Astrocyte of the hippocampus (primary cell): Measurements from ENCODE around the gene FXYD7.
"Not testable (repeated sequence)": the region's sequence is repeated elsewhere in the genome, so short reads cannot be mapped to it uniquely, and the experiment has no call there.

ENCODE experiments used
- DNase-seq: peaks from one replicate; pipeline ENCODE4 v3.0.0; 2011; ENCODE audit warnings: low read depth, low spot score

The FXYD7 gene

GRCh38 chr19:35165200-35166058, 22.4 kb downstream of the FXYD7 start:
- DNase-seq: no peak

DNA sequence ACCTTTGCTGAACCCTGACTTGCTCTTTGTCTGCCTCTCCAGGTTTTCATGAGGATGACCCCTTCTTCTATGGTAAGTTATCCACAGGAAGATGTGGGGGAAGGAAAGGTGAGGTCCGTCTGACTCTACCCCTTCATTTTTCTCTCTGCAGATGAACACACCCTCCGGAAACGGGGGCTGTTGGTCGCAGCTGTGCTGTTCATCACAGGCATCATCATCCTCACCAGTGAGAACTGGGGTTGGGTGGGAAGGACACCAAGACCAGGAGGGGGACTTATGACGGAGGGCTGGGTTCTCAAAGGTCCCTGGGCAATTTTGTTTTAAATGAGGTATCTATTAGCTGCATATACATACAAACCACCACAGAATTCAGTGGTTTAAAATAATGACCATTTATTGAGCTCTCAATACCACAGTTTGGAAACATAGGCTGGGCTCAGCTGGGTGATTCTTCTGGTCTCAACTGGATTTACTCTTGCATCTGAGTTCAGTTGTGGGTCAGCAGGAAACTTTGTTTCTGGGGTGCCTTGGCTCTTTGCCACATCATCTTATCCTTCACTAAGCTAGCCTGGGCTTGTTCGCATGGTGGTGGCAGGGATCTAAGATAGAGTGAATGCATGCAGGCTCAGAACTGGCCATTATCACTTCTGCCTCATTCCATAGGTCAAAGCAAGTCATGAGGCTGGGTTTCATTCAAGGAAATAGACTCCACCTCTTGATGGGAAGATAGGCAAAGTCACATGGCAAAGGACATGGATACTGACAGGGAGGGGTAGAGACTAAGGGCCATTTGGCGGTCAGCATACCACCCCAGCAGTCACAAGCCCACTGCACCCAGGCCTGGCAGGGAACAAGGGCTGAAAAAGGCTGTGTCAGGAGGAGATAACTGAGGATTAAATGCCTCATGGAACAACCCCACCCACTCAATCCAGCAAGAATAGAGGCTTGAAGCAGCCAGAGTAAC, 23.3 kb downstream of the FXYD7 start:
- DNase-seq: no peak

- DNase-seq: no peak
Observed at GRCh38 chr19:35167251-35168119, 24.4 kb downstream of the FXYD7 start.

DNA sequence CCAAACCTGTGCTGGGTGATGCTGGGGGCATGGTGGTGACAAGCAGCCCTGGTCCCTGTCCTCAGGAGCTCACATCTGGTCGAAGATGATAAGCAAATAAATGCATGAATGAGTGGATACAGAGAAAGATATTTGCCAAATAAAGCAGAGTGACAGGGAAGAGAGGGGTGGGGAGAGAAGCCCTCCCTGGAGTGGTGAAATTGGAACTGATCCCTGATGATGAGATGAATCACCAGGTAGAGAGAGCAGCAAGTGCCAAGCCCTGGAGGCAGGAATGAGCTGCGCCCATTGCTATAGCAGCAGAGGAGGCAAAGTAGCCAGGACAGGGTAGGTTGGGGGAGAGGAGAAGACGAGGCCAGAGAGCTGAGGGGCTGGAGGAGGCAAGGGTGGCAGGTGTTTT, 25.1 kb downstream of the FXYD7 start:
- DNase-seq: no peak

- no peak for DNase-seq
Observed at GRCh38 chr19:35169221-35169995, 26.4 kb downstream of the FXYD7 start.

GRCh38 chr19:35170359-35171061, 27.5 kb downstream of the FXYD7 start:
- no peak for DNase-seq

GRCh38 chr19:35171730-35172129, 28.7 kb downstream of the FXYD7 start:
- DNase-seq: no peak

- no peak for DNase-seq
Observed at GRCh38 chr19:35174226-35174625, 31.2 kb downstream of the FXYD7 start.

GRCh38 chr19:35176181-35176570, 33.1 kb downstream of the FXYD7 start:
- DNase-seq: no peak

GRCh38 chr19:35177377-35178274, 34.6 kb downstream of the FXYD7 start:
- no peak for DNase-seq

- DNase-seq: no peak
Observed at GRCh38 chr19:35178701-35179100, 35.6 kb downstream of the FXYD7 start.

DNA sequence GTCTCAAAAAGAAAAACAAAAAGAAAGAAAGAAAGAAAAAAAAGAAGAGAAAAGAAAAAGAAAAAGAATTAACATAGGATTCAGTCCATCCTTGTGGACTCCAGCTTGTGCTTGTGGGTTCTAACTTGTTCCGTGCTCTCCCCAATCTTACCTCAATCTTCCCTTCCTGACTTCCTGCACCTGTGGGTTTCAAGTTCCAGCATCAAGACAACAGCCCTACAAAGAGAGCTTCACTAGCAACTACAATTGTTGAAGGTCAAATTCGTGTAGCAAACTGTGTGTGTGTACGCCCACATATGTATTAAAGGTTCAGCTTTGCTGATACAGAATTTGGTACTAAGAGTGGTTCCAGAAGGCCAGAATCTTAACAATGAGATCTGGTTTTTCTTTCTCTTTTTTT, 36.8 kb downstream of the FXYD7 start:
- no peak for DNase-seq

GRCh38 chr19:35181387-35181786, 38.3 kb downstream of the FXYD7 start:
- no peak for DNase-seq

DNA sequence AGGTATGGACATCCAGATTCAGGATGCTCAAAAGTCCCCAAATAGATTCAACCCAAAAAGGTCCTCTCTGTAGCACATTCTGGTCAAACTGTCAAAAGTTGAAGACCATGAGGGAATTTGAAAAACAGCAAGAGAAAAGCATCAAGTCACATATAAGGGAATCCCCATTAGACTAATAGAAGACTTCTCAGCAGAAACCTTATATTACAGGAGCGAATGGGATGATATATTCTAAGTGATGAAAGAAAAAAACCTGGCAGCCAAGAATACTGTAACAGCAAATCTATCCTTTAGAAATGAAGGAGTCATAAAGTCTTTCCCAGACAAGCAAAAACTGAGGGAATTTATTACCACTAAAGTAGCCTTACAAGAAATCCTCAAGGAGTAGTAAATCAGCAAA, 41.2 kb downstream of the FXYD7 start:
- no peak for DNase-seq

GRCh38 chr19:35184884-35185283, 41.8 kb downstream of the FXYD7 start:
- DNase-seq: no peak

GRCh38 chr19:35194012-35194984, 51.2 kb downstream of the FXYD7 start:
- DNase-seq: no peak

DNA sequence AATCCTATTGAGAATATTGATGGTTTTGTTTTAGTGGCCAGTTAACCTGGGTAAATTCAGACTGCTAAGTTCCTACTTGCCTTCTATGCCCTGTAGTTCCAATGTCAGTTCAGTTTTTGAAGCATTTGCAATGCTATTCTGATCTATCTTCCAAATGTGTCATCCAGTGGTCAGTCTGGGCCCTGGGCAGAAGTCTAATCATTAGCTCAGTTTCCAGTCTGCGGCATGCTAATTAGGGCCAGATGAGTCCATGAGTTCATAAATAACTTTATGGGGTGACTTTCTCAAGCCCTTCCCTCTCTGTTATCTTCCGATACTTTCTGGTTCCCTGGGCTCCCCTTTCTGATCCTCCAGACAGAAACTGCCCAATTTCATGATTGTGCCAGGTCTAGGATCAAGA, 52.8 kb downstream of the FXYD7 start:
- DNase-seq: no peak

- DNase-seq: not testable (repeated sequence)
Observed at GRCh38 chr19:35196861-35197260, 53.8 kb downstream of the FXYD7 start.
